ENCODE data around the gene SPATA6.

DNA sequence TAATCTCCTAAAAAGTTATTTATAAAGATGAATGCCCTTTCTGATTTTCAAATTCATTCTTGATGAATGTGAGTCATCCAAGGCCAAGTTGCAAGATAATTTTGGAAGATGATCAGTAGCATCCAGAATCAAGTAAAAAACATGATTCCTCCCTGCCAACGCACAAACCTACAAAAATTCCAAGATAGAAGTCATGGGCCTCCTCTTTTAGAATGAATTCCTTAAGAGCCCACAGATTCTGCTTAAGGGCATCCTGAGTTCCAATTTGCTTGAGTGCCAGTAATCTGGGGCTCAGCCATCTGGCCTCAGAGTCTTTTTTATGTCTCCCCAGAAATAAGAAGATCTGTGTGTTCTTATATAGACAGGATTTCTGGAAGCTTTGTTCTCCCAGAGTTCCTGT is 23.2 kb upstream of the SPATA6 start:
- TF ChIP-seq, protein P1, sequence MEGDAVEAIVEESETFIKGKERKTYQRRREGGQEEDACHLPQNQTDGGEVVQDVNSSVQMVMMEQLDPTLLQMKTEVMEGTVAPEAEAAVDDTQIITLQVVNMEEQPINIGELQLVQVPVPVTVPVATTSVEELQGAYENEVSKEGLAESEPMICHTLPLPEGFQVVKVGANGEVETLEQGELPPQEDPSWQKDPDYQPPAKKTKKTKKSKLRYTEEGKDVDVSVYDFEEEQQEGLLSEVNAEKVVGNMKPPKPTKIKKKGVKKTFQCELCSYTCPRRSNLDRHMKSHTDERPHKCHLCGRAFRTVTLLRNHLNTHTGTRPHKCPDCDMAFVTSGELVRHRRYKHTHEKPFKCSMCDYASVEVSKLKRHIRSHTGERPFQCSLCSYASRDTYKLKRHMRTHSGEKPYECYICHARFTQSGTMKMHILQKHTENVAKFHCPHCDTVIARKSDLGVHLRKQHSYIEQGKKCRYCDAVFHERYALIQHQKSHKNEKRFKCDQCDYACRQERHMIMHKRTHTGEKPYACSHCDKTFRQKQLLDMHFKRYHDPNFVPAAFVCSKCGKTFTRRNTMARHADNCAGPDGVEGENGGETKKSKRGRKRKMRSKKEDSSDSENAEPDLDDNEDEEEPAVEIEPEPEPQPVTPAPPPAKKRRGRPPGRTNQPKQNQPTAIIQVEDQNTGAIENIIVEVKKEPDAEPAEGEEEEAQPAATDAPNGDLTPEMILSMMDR (IDR thresholded peaks at IDR 0.05; ENCODE audit: low read length): no peak
- TF ChIP-seq EZH2 (IDR thresholded peaks at IDR 0.05; ENCODE audit: borderline replicate concordance, low read length): no peak

All from OCI-LY1 (cell line).